ENCODE data around the gene KPNB1.

The KPNB1 gene

DNA sequence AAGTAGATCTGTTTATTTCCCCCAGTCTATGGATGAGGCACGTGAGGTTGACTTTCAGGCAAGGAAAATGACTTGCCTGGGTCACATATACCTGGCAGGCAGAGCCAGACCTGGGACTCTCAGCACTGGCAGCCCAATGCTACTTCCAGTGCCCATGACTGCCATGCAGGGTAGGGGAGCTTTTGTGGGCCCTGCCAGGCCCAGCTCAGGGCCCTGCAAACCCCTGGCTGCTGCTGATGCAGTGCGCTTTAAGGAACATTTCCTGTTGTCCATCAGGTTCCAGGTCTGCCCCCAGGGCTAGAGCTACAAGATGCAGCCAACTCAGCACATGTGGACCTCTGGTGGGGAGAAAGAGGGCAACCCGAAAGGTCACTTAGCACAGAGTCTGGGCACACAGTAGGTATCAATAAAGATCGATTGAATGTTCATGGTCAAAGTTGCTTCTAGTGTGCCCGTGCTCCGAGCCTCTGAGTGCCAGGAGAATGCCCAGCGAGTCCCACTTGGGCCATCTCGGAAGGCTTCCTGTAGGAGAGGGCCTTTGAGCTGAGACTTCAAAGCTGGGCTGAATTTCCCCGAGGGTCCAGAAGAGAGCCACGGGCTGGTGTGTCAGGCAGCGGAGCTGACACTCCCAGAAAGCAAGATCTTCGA lies 82.8 kb downstream of the KPNB1 start:
- Histone ChIP-seq H3K4me3 (ENCODE audit: low read depth, low read length) (peak overlapping the region; percentile 62), H3K36me3 (ENCODE audit: control insufficient read depth, insufficient read depth, low read length) (no peaks in the 10 kb centered on the region), H3K9ac (ENCODE audit: low read depth, low read length) (no peak overlapping the region), H3K27me3 (ENCODE audit: control insufficient read depth, insufficient read depth, low read length) (peaks cover 68% of the 10 kb centered on the region), H3K4me1 (ENCODE audit: control insufficient read depth, insufficient read depth, low read length) (no peaks in the 10 kb centered on the region), H3K9me3 (ENCODE audit: control insufficient read depth, insufficient read depth, low read length) (no peaks in the 10 kb centered on the region)

DNA sequence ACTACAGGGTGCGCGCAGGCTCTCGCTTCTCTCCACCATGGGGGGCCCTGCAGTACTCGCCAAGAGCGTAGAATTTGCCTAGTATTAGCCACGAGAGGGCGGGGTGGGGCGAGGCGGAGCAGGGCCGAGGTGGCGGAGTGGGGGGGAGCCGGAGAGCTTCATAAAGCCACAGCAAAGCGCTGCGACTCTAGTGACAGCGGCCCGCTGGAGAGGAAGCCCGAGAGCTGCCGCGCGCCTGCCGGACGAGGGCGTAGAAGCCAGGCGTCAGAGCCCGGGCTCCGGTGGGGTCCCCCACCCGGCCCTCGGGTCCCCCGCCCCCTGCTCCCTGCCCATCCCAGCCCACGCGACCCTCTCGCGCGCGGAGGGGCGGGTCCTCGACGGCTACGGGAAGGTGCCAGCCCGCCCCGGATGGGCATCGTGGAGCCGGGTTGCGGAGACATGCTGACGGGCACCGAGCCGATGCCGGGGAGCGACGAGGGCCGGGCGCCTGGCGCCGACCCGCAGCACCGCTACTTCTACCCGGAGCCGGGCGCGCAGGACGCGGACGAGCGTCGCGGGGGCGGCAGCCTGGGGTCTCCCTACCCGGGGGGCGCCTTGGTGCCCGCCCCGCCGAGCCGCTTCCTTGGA lies 83.4 kb downstream of the KPNB1 start, which contains the start of gene TBX21:
TBX21 (plus strand) TSS at position 190 of the 627 bp plus-strand sequence; CDS start at position 409, 219 bp downstream.
- Histone ChIP-seq H3K27me3 (ENCODE audit: control insufficient read depth, insufficient read depth, low read length) (peaks cover 68% of the 10 kb centered on the region), H3K9ac (ENCODE audit: low read depth, low read length) (peak within 1 kb of the TSS; percentile 73), H3K36me3 (ENCODE audit: control insufficient read depth, insufficient read depth, low read length) (no peaks in the 10 kb centered on the region), H3K4me1 (ENCODE audit: control insufficient read depth, insufficient read depth, low read length) (no peaks in the 10 kb centered on the region), H3K4me3 (ENCODE audit: low read depth, low read length) (peak within 1 kb of the TSS; percentile 62), H3K9me3 (ENCODE audit: control insufficient read depth, insufficient read depth, low read length) (no peaks in the 10 kb centered on the region)

DNA sequence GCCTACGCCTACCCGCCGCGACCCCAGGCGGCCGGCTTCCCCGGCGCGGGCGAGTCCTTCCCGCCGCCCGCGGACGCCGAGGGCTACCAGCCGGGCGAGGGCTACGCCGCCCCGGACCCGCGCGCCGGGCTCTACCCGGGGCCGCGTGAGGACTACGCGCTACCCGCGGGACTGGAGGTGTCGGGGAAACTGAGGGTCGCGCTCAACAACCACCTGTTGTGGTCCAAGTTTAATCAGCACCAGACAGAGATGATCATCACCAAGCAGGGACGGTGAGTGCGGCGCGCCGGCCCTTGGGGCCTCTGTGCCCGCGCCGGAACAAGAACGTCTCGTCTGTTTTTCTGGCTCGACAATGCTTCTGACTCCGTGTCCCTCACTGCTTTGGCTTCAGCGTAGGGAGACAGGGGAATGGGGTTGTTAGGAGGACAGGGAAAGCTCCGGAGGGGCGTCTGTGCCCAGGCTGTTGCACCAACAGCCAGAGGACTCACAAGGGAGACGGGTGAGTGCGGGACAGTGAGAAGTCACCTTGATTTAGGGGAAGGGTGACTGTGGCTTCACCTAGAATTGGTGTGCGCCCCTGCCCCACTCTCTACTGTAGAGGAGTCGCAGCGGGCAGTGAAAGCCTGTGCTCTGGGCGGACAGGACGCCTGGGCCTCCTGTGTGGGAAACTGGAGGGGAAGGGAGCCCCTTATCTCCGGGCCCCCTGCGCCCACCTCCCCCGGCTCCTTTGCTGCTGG lies 84.1 kb downstream of the KPNB1 start:
- Histone ChIP-seq H3K27me3 (ENCODE audit: control insufficient read depth, insufficient read depth, low read length) (peaks cover 68% of the 10 kb centered on the region), H3K9ac (ENCODE audit: low read depth, low read length) (peak overlapping the region; percentile 73), H3K4me3 (ENCODE audit: low read depth, low read length) (peak overlapping the region; percentile 62), H3K36me3 (ENCODE audit: control insufficient read depth, insufficient read depth, low read length) (no peaks in the 10 kb centered on the region), H3K9me3 (ENCODE audit: control insufficient read depth, insufficient read depth, low read length) (no peaks in the 10 kb centered on the region), H3K4me1 (ENCODE audit: control insufficient read depth, insufficient read depth, low read length) (no peaks in the 10 kb centered on the region)

- Histone ChIP-seq H3K9ac (ENCODE audit: low read depth, low read length) (no peak overlapping the region), H3K27me3 (ENCODE audit: control insufficient read depth, insufficient read depth, low read length) (peaks cover 62% of the 10 kb centered on the region)
Measured at GRCh38 chr17:47735139-47735464, 85.4 kb downstream of the KPNB1 start.

More at GRCh38 chr17:47735139-47735464, 85.4 kb downstream of the KPNB1 start:
- H3K36me3 ChIP-seq (ENCODE audit: control insufficient read depth, insufficient read depth, low read length), result no peaks in the 10 kb centered on the region
- no peak overlapping the region for H3K4me3 ChIP-seq (ENCODE audit: low read depth, low read length)
- H3K4me1 ChIP-seq (ENCODE audit: control insufficient read depth, insufficient read depth, low read length), result no peaks in the 10 kb centered on the region
- no peaks in the 10 kb centered on the region for H3K9me3 ChIP-seq (ENCODE audit: control insufficient read depth, insufficient read depth, low read length)
